Measurements from ENCODE around the gene OR6C4. TPM values are rescaled to one million over a fixed set of nuclear protein-coding genes. Genes with fewer than 3 reads are reported as not detected.
"Not testable (repeated sequence)": the region's sequence is repeated elsewhere in the genome, so short reads cannot be mapped to it uniquely, and the experiment has no call there.

OR6C4 gene
- total RNA-seq, 1 experiment from 2014 or later: not detected

DNA sequence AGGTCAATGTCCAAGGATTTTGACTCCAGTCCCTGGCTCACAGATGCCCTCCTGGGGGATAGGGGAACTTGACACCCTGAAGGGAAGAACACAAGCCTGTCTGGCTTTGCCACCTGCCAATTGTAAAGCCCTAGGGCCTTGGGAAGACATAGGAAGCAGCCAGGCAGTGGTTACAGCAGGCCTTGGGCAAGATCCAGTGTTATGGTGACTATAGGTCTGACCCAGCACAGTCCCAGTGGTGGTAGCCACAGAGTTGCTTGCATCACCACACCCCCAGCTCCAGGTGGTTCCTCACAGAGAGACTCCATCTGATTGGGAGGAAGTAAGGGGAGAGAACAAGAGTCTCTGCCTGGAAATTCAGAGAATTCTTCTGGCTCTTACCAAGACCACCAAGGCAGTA, 33.0 kb upstream of the OR6C4 start:
- intact Hi-C loops (cut with micrococcal nuclease): no loop called here
- H2AFZ ChIP-seq (ENCODE audit: low read depth, low read length, poor library complexity, severe bottlenecking): no peak overlapping the region
- no peaks in the 10 kb centered on the region for H3K9me3 ChIP-seq (ENCODE audit: control insufficient read depth in 1 of 2, insufficient read depth in 1 of 2, low read depth in 1 of 2, low read length in 2 of 2)
- H3K4me3 ChIP-seq (replicated peaks in 1 of 2; ENCODE audit: low read depth in 1 of 2, low read length in 2 of 2): no peak overlapping the region
- no peak overlapping the region for H3K4me2 ChIP-seq (ENCODE audit: low read length)
- TF ChIP-seq CTCF (IDR thresholded peaks at IDR 0.05 in 2 of 3, conservative IDR thresholded peaks at IDR 0.05 in 1 of 3; ENCODE audit: borderline replicate concordance in 1 of 3, insufficient read depth in 1 of 3, low read depth in 2 of 3, low read length in 2 of 3) (no peak), RAD21 (IDR thresholded peaks at IDR 0.05; ENCODE audit: low read depth) (no peak), ZNF274 (IDR thresholded peaks at IDR 0.05; ENCODE audit: low read depth, low read length) (no peak), ATF3 (IDR thresholded peaks at IDR 0.05) (no peak), POLR2AphosphoS5 (IDR thresholded peaks at IDR 0.05; ENCODE audit: low read depth, low read length) (no peak), POLR2A (IDR thresholded peaks at IDR 0.05; ENCODE audit: borderline replicate concordance, extremely low read depth, insufficient read depth, insufficient read length) (no peak), FOSL1 (IDR thresholded peaks at IDR 0.05; ENCODE audit: low read depth) (no peak), EGR1 (IDR thresholded peaks at IDR 0.05; ENCODE audit: low read depth) (no peak), EZH2phosphoT487 (IDR thresholded peaks at IDR 0.05; ENCODE audit: borderline replicate concordance) (no peak)
- TF ChIP-seq, protein P1, sequence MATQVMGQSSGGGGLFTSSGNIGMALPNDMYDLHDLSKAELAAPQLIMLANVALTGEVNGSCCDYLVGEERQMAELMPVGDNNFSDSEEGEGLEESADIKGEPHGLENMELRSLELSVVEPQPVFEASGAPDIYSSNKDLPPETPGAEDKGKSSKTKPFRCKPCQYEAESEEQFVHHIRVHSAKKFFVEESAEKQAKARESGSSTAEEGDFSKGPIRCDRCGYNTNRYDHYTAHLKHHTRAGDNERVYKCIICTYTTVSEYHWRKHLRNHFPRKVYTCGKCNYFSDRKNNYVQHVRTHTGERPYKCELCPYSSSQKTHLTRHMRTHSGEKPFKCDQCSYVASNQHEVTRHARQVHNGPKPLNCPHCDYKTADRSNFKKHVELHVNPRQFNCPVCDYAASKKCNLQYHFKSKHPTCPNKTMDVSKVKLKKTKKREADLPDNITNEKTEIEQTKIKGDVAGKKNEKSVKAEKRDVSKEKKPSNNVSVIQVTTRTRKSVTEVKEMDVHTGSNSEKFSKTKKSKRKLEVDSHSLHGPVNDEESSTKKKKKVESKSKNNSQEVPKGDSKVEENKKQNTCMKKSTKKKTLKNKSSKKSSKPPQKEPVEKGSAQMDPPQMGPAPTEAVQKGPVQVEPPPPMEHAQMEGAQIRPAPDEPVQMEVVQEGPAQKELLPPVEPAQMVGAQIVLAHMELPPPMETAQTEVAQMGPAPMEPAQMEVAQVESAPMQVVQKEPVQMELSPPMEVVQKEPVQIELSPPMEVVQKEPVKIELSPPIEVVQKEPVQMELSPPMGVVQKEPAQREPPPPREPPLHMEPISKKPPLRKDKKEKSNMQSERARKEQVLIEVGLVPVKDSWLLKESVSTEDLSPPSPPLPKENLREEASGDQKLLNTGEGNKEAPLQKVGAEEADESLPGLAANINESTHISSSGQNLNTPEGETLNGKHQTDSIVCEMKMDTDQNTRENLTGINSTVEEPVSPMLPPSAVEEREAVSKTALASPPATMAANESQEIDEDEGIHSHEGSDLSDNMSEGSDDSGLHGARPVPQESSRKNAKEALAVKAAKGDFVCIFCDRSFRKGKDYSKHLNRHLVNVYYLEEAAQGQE (IDR thresholded peaks at IDR 0.05; ENCODE audit: low read depth): no peak
- TF ChIP-seq, protein P2, sequence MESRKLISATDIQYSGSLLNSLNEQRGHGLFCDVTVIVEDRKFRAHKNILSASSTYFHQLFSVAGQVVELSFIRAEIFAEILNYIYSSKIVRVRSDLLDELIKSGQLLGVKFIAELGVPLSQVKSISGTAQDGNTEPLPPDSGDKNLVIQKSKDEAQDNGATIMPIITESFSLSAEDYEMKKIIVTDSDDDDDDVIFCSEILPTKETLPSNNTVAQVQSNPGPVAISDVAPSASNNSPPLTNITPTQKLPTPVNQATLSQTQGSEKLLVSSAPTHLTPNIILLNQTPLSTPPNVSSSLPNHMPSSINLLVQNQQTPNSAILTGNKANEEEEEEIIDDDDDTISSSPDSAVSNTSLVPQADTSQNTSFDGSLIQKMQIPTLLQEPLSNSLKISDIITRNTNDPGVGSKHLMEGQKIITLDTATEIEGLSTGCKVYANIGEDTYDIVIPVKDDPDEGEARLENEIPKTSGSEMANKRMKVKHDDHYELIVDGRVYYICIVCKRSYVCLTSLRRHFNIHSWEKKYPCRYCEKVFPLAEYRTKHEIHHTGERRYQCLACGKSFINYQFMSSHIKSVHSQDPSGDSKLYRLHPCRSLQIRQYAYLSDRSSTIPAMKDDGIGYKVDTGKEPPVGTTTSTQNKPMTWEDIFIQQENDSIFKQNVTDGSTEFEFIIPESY (IDR thresholded peaks at IDR 0.05; ENCODE audit: extremely low read depth, insufficient replicate concordance, low read length): no peak
- H3K36me3 ChIP-seq (ENCODE audit: control insufficient read depth in 1 of 2, insufficient read depth in 2 of 2, low read length in 2 of 2): no peaks in the 10 kb centered on the region
- ChIA-PET RAD21 (ENCODE audit: low non-redundant PET in 1 of 2, low total read pairs in 2 of 2, uncharacterized antibody in 2 of 2, unreplicated experiment in 2 of 2) (no interaction called here), CTCF (no interaction called here), POLR2A (no interaction called here)
- no peak overlapping the region for H3K9ac ChIP-seq (ENCODE audit: low read length)
- BruUV-seq (replicated peaks): no TSS peak
- H3K79me2 ChIP-seq (ENCODE audit: insufficient read depth, low read length): no peaks in the 10 kb centered on the region
- peaks cover 11% of the 10 kb centered on the region; the same call in 1 of the 2 replicates for H3K27me3 ChIP-seq (ENCODE audit: insufficient read depth, low read length)
- ATAC-seq: no peak
- no peaks in the 10 kb centered on the region for H3K4me1 ChIP-seq (ENCODE audit: control insufficient read depth in 1 of 2, insufficient read depth in 2 of 2, low read length in 2 of 2)
- H3K9me2 ChIP-seq (ENCODE audit: insufficient read depth): no peaks in the 10 kb centered on the region
- no peaks in the 10 kb centered on the region for H4K20me1 ChIP-seq (ENCODE audit: insufficient read depth)
- H3K27ac ChIP-seq (ENCODE audit: low read depth, low read length): no peak overlapping the region
- DNase-seq (ENCODE audit: low read depth, low spot score): no peak

DNA sequence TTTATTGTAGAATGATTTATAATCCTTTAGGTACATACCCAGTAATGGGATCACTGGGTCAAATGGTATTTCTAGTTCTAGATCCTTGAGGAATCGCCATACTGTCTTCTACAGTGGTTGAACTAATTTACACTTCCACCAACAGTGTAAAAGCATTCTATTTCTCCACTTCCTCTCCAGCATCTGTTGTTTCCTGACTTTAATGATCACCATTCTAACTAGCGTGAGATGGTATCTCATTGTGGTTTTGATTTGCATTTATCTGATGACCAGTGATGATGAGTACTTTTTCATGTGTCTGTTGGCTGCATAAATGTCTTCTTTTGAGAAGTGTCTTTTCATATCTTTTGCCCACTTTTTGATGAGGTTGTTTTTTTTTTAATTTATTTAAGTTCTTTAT, 1.2 kb upstream of the OR6C4 start:
- H3K9me2 ChIP-seq (ENCODE audit: insufficient read depth); intact Hi-C loops (cut with micrococcal nuclease); H4K20me1 ChIP-seq (ENCODE audit: insufficient read depth); H3K27ac ChIP-seq (ENCODE audit: low read depth, low read length); RAD21 ChIA-PET (ENCODE audit: low non-redundant PET in 1 of 2, low total read pairs in 2 of 2, uncharacterized antibody in 2 of 2, unreplicated experiment in 2 of 2); H3K9me3 ChIP-seq (ENCODE audit: control insufficient read depth in 1 of 2, insufficient read depth in 1 of 2, low read depth in 1 of 2, low read length in 2 of 2); ATAC-seq; DNase-seq (ENCODE audit: low read depth, low spot score); CTCF ChIA-PET; H3K27me3 ChIP-seq (ENCODE audit: insufficient read depth, low read length); H2AFZ ChIP-seq (ENCODE audit: low read depth, low read length, poor library complexity, severe bottlenecking); H3K36me3 ChIP-seq (ENCODE audit: control insufficient read depth in 1 of 2, insufficient read depth in 2 of 2, low read length in 2 of 2); BruUV-seq (replicated peaks); POLR2A ChIA-PET; H3K4me2 ChIP-seq (ENCODE audit: low read length); H3K4me3 ChIP-seq (replicated peaks in 1 of 2; ENCODE audit: low read depth in 1 of 2, low read length in 2 of 2); H3K79me2 ChIP-seq (ENCODE audit: insufficient read depth, low read length); H3K4me1 ChIP-seq (ENCODE audit: control insufficient read depth in 1 of 2, insufficient read depth in 2 of 2, low read length in 2 of 2); H3K9ac ChIP-seq (ENCODE audit: low read length): not testable (repeated sequence)
